ENCODE data around the gene BBX.

BBX gene

GRCh38 chr3:107633327-107634098 lies 110.8 kb downstream of the BBX start:
- no peak for DNase-seq
- Histone ChIP-seq H2AK5ac (ENCODE audit: low read length) (no peak overlapping the region), H3K56ac (ENCODE audit: low read length) (no peak overlapping the region), H3K79me2 (ENCODE audit: control insufficient read depth, insufficient read depth, low read length) (no peaks in the 10 kb centered on the region), H3K9ac (ENCODE audit: low read length) (no peak overlapping the region), H3K4me1 (ENCODE audit: control insufficient read depth, low read depth, low read length) (peaks cover 10% of the 10 kb centered on the region), H3K79me1 (ENCODE audit: low read length) (peaks cover 6% of the 10 kb centered on the region), H2BK5ac (ENCODE audit: low read length) (no peak overlapping the region), H2BK15ac (replicated peaks; ENCODE audit: low read depth) (no peak overlapping the region), H4K5ac (ENCODE audit: low read length) (no peak overlapping the region), H3K4me2 (ENCODE audit: low read length) (no peak overlapping the region), H3K27ac (ENCODE audit: low read depth, low read length) (no peak overlapping the region), H3K36me3 (ENCODE audit: control insufficient read depth, insufficient read depth, low read length) (no peaks in the 10 kb centered on the region), H3K4me3 (ENCODE audit: low read length) (no peak overlapping the region), H3K4ac (ENCODE audit: low read depth, low read length) (no peak overlapping the region), H2BK120ac (ENCODE audit: low read depth, low read length) (no peak overlapping the region), H3K18ac (ENCODE audit: low read length) (no peak overlapping the region), H3K27me3 (ENCODE audit: insufficient read depth, low read length, poor library complexity) (no peaks in the 10 kb centered on the region), H3K23ac (ENCODE audit: low read length) (no peak overlapping the region), H4K8ac (ENCODE audit: low read depth, low read length) (no peak overlapping the region)
- no CpG with 5 or more reads among the region's 3 CpGs for WGBS (ENCODE audit: extremely low coverage, insufficient coverage, low lambda C conversion rate)

GRCh38 chr3:107634099-107634489 lies 111.3 kb downstream of the BBX start:
- Histone ChIP-seq H3K23ac (ENCODE audit: low read length) (no peak overlapping the region), H3K27me3 (ENCODE audit: insufficient read depth, low read length, poor library complexity) (no peaks in the 10 kb centered on the region), H3K4me1 (ENCODE audit: control insufficient read depth, low read depth, low read length) (peaks cover 10% of the 10 kb centered on the region), H2BK120ac (ENCODE audit: low read depth, low read length) (no peak overlapping the region), H4K5ac (ENCODE audit: low read length) (no peak overlapping the region), H3K4me3 (ENCODE audit: low read length) (no peak overlapping the region), H3K79me1 (ENCODE audit: low read length) (peaks cover 6% of the 10 kb centered on the region), H2AK5ac (ENCODE audit: low read length) (no peak overlapping the region), H3K27ac (ENCODE audit: low read depth, low read length) (no peak overlapping the region), H3K4ac (ENCODE audit: low read depth, low read length) (no peak overlapping the region), H3K56ac (ENCODE audit: low read length) (no peak overlapping the region), H3K18ac (ENCODE audit: low read length) (no peak overlapping the region), H3K4me2 (ENCODE audit: low read length) (no peak overlapping the region), H3K9ac (ENCODE audit: low read length) (no peak overlapping the region), H3K36me3 (ENCODE audit: control insufficient read depth, insufficient read depth, low read length) (no peaks in the 10 kb centered on the region), H3K79me2 (ENCODE audit: control insufficient read depth, insufficient read depth, low read length) (no peaks in the 10 kb centered on the region), H2BK15ac (replicated peaks; ENCODE audit: low read depth) (no peak overlapping the region), H2BK5ac (ENCODE audit: low read length) (no peak overlapping the region), H4K8ac (ENCODE audit: low read depth, low read length) (no peak overlapping the region)
- DNase-seq = no peak
- WGBS (ENCODE audit: extremely low coverage, insufficient coverage, low lambda C conversion rate) = no CpG with 5 or more reads among the region's 3 CpGs

DNA sequence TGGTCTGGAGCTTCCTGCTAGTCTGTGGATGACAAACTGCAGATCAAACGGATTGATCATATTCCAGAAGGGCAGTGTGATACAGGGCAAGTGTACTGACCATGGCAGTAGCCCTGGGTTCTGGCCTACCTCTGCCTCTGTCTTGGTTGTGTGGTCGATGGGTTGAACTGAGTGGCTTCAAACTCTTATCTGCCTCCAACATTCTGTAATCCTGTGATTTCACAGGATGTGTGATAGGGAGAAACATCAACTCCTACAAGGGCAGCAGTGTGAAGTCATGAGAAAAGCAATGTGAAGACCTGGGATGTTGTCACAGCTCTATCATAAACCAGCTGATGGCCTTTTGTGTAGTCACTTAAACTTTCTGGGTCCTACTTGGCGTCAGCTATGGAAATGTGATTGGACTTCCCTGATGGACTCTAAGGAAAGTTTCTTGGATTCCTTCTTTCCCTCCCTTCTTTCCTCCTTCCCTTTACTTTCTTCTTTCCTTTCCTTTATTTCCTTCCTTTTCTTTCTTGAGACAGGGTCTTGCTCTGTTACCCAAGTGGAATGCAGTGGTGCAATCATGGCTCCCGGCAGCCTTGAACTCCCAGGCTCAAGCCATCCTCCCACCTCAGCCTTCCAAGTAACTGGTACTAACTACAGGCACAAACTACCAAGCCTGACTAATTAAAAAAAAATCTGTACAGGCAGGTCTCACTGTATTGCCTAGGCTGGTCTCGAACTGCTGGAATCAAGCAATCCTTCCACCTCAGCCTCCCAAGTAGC lies 114.8 kb downstream of the BBX start:
- Histone ChIP-seq H3K79me1 (ENCODE audit: low read length) (peaks cover 6% of the 10 kb centered on the region), H2BK120ac (ENCODE audit: low read depth, low read length) (no peak overlapping the region), H3K27me3 (ENCODE audit: insufficient read depth, low read length, poor library complexity) (no peaks in the 10 kb centered on the region), H3K4me2 (ENCODE audit: low read length) (no peak overlapping the region), H3K4ac (ENCODE audit: low read depth, low read length) (no peak overlapping the region), H3K4me1 (ENCODE audit: control insufficient read depth, low read depth, low read length) (peaks cover 4% of the 10 kb centered on the region), H3K79me2 (ENCODE audit: control insufficient read depth, insufficient read depth, low read length) (no peaks in the 10 kb centered on the region), H3K56ac (ENCODE audit: low read length) (no peak overlapping the region), H4K8ac (ENCODE audit: low read depth, low read length) (no peak overlapping the region), H3K18ac (ENCODE audit: low read length) (no peak overlapping the region), H3K4me3 (ENCODE audit: low read length) (no peak overlapping the region), H4K5ac (ENCODE audit: low read length) (no peak overlapping the region), H3K27ac (ENCODE audit: low read depth, low read length) (no peak overlapping the region), H3K9ac (ENCODE audit: low read length) (no peak overlapping the region), H2BK15ac (replicated peaks; ENCODE audit: low read depth) (no peak overlapping the region), H2BK5ac (ENCODE audit: low read length) (no peak overlapping the region), H3K23ac (ENCODE audit: low read length) (no peak overlapping the region), H2AK5ac (ENCODE audit: low read length) (no peak overlapping the region), H3K36me3 (ENCODE audit: control insufficient read depth, insufficient read depth, low read length) (no peaks in the 10 kb centered on the region)
- WGBS (ENCODE audit: extremely low coverage, insufficient coverage, low lambda C conversion rate) = no CpG with 5 or more reads among the region's 5 CpGs
- DNase-seq = peak; percentile 70

DNA sequence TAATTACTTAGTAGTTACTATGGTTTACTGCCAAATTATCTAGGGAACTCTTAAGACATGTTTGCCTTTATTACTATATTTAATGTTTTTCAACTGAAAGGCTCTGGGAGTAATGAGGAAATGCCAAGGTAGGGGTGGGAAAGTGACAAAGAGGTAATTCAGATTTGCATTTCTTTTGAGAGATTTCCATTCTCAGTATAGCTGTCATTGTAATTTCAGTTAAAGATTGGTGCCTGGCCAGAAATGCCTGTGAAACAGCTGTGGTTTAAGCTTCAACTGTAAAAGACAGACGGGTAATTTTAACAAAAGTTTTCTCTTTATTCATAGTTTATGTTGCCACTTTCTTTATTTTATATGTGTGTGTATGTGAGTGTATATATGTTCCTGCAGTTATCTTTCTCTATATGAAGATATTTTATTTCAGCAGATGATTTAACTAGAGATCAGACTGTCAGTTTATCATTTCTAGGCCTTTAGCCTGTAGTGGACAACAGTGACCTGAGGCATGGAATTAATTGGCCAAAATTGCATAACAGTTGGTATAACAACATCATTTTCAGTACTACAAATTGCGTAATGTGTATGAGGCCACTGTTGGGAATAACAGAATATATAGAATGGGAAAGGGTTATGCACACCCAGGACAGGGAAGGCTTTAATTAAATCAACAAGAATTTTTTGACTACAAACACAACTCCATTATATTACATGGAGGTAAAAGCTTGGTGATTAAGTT lies 119.0 kb downstream of the BBX start:
- Histone ChIP-seq H3K9ac (ENCODE audit: low read length) (no peak overlapping the region), H2AK5ac (ENCODE audit: low read length) (no peak overlapping the region), H4K8ac (ENCODE audit: low read depth, low read length) (no peak overlapping the region), H3K27ac (ENCODE audit: low read depth, low read length) (no peak overlapping the region), H3K23ac (ENCODE audit: low read length) (no peak overlapping the region), H2BK120ac (ENCODE audit: low read depth, low read length) (no peak overlapping the region), H4K5ac (ENCODE audit: low read length) (no peak overlapping the region), H3K4me3 (ENCODE audit: low read length) (no peak overlapping the region), H2BK15ac (replicated peaks; ENCODE audit: low read depth) (no peak overlapping the region), H2BK5ac (ENCODE audit: low read length) (no peak overlapping the region), H3K4ac (ENCODE audit: low read depth, low read length) (no peak overlapping the region), H3K4me2 (ENCODE audit: low read length) (no peak overlapping the region), H3K79me1 (ENCODE audit: low read length) (peaks cover 9% of the 10 kb centered on the region), H3K18ac (ENCODE audit: low read length) (no peak overlapping the region), H3K4me1 (ENCODE audit: control insufficient read depth, low read depth, low read length) (peaks cover 4% of the 10 kb centered on the region), H3K56ac (ENCODE audit: low read length) (no peak overlapping the region), H3K36me3 (ENCODE audit: control insufficient read depth, insufficient read depth, low read length) (no peaks in the 10 kb centered on the region), H3K79me2 (ENCODE audit: control insufficient read depth, insufficient read depth, low read length) (no peaks in the 10 kb centered on the region), H3K27me3 (ENCODE audit: insufficient read depth, low read length, poor library complexity) (no peaks in the 10 kb centered on the region)
- no peak for DNase-seq
- no CpG with 5 or more reads among the region's 2 CpGs for WGBS (ENCODE audit: extremely low coverage, insufficient coverage, low lambda C conversion rate)

GRCh38 chr3:107643038-107643883 lies 120.5 kb downstream of the BBX start:
- H3K79me1 ChIP-seq (ENCODE audit: low read length) = peaks cover 7% of the 10 kb centered on the region
- H3K56ac ChIP-seq (ENCODE audit: low read length) = peak overlapping the region; percentile 9
- no peaks in the 10 kb centered on the region for H3K36me3 ChIP-seq (ENCODE audit: control insufficient read depth, insufficient read depth, low read length)
- no peak overlapping the region for H3K9ac ChIP-seq (ENCODE audit: low read length)
- H3K27me3 ChIP-seq (ENCODE audit: insufficient read depth, low read length, poor library complexity) = no peaks in the 10 kb centered on the region
- no peak overlapping the region for H2BK120ac ChIP-seq (ENCODE audit: low read depth, low read length)
- H3K4me1 ChIP-seq (ENCODE audit: control insufficient read depth, low read depth, low read length) = peaks cover 1% of the 10 kb centered on the region
- DNase-seq = peak; percentile 74
- no peak overlapping the region for H2BK15ac ChIP-seq (replicated peaks; ENCODE audit: low read depth)
- no peak overlapping the region for H2AK5ac ChIP-seq (ENCODE audit: low read length)
- H4K5ac ChIP-seq (ENCODE audit: low read length) = no peak overlapping the region
- no peak overlapping the region for H3K18ac ChIP-seq (ENCODE audit: low read length)
- H2BK5ac ChIP-seq (ENCODE audit: low read length) = no peak overlapping the region
- H3K23ac ChIP-seq (ENCODE audit: low read length) = no peak overlapping the region
- H3K27ac ChIP-seq (ENCODE audit: low read depth, low read length) = no peak overlapping the region
- no peak overlapping the region for H3K4ac ChIP-seq (ENCODE audit: low read depth, low read length)
- WGBS (ENCODE audit: extremely low coverage, insufficient coverage, low lambda C conversion rate) = no CpG with 5 or more reads among the region's 6 CpGs
- no peak overlapping the region for H3K4me2 ChIP-seq (ENCODE audit: low read length)
- no peak overlapping the region for H3K4me3 ChIP-seq (ENCODE audit: low read length)
- no peak overlapping the region for H4K8ac ChIP-seq (ENCODE audit: low read depth, low read length)
- no peaks in the 10 kb centered on the region for H3K79me2 ChIP-seq (ENCODE audit: control insufficient read depth, insufficient read depth, low read length)
